ENCODE results near the gene TGM1. TPM values are rescaled to one million over a fixed set of nuclear protein-coding genes. Genes with fewer than 3 reads are reported as not detected.

TGM1 gene
- total and polyA plus RNA-seq, 2 experiments from 2014 or later = 0.31 to 0.63 TPM

GRCh38 chr14:24263848-24264247 lies 871 bp upstream of the TGM1 start:
- Histone ChIP-seq H3K4me3 (no peak overlapping the region), H3K4me1 (ENCODE audit: insufficient read depth) (no peaks in the 10 kb centered on the region), H3K36me3 (ENCODE audit: insufficient read depth) (no peaks in the 10 kb centered on the region), H3K9me2 (ENCODE audit: insufficient read depth) (no peaks in the 10 kb centered on the region), H3K27me3 (ENCODE audit: insufficient read depth) (no peaks in the 10 kb centered on the region), H4K20me1 (replicated peaks; ENCODE audit: insufficient read depth) (no peaks in the 10 kb centered on the region), H3K79me2 (replicated peaks; ENCODE audit: insufficient read depth) (no peaks in the 10 kb centered on the region), H2AFZ (no peak overlapping the region), H3F3A (replicated peaks; ENCODE audit: low read depth) (no peaks in the 10 kb centered on the region), H3K27ac (ENCODE audit: low read depth) (no peak overlapping the region), H3K4me2 (no peak overlapping the region)
- ATAC-seq (no peak), DNase-seq (ENCODE audit: low spot score) (no peak)
- Mint-ChIP-seq H3K4me3 (no peak overlapping the region), H3K9me3 (no peaks in the 10 kb centered on the region), H3K36me3 (ENCODE audit: low read depth) (peaks cover 6% of the 10 kb centered on the region; the same call in 2 of the 3 replicates), H3K4me1 (peaks cover 6% of the 10 kb centered on the region), H3K27me3 (ENCODE audit: insufficient read depth, low read depth, poor library complexity) (peaks cover 11% of the 10 kb centered on the region), H3K27ac (no peak overlapping the region)
- TF ChIP-seq EZH2 (IDR thresholded peaks at IDR 0.05; ENCODE audit: low read depth, unreplicated experiment) = no peak
- no peak for TF ChIP-seq EZH2phosphoT487 (IDR thresholded peaks at IDR 0.05; ENCODE audit: unreplicated experiment)
- TF ChIP-seq, protein P1, sequence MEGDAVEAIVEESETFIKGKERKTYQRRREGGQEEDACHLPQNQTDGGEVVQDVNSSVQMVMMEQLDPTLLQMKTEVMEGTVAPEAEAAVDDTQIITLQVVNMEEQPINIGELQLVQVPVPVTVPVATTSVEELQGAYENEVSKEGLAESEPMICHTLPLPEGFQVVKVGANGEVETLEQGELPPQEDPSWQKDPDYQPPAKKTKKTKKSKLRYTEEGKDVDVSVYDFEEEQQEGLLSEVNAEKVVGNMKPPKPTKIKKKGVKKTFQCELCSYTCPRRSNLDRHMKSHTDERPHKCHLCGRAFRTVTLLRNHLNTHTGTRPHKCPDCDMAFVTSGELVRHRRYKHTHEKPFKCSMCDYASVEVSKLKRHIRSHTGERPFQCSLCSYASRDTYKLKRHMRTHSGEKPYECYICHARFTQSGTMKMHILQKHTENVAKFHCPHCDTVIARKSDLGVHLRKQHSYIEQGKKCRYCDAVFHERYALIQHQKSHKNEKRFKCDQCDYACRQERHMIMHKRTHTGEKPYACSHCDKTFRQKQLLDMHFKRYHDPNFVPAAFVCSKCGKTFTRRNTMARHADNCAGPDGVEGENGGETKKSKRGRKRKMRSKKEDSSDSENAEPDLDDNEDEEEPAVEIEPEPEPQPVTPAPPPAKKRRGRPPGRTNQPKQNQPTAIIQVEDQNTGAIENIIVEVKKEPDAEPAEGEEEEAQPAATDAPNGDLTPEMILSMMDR (conservative IDR thresholded peaks at IDR 0.05; ENCODE audit: low read depth in 2 of 2) = no peak
- no peak for TF ChIP-seq POLR2AphosphoS5 (IDR thresholded peaks at IDR 0.05; ENCODE audit: low read depth)
- TF ChIP-seq ZNF114 (CRISPR knock-in tag; IDR thresholded peaks at IDR 0.05) = no peak

GRCh38 chr14:24261969-24262327 lies 1.0 kb downstream of the TGM1 start:
- Histone ChIP-seq H3K4me1 (ENCODE audit: insufficient read depth) (no peaks in the 10 kb centered on the region), H3K4me3 (no peak overlapping the region), H3F3A (replicated peaks; ENCODE audit: low read depth) (no peaks in the 10 kb centered on the region), H3K27ac (ENCODE audit: low read depth) (no peak overlapping the region), H3K27me3 (ENCODE audit: insufficient read depth) (no peaks in the 10 kb centered on the region), H3K36me3 (ENCODE audit: insufficient read depth) (no peaks in the 10 kb centered on the region), H4K20me1 (replicated peaks; ENCODE audit: insufficient read depth) (no peaks in the 10 kb centered on the region), H3K79me2 (replicated peaks; ENCODE audit: insufficient read depth) (no peaks in the 10 kb centered on the region), H2AFZ (no peak overlapping the region), H3K4me2 (no peak overlapping the region), H3K9me2 (ENCODE audit: insufficient read depth) (no peaks in the 10 kb centered on the region)
- Mint-ChIP-seq H3K27ac (no peak overlapping the region), H3K4me3 (no peak overlapping the region), H3K36me3 (ENCODE audit: low read depth) (peaks cover under 1% of the 10 kb centered on the region; the same call in 2 of the 3 replicates), H3K4me1 (peaks cover 7% of the 10 kb centered on the region; the same call in 2 of the 3 replicates), H3K27me3 (ENCODE audit: insufficient read depth, low read depth, poor library complexity) (peaks cover 14% of the 10 kb centered on the region), H3K9me3 (no peaks in the 10 kb centered on the region)
- TF ChIP-seq NANOG (IDR thresholded peaks at IDR 0.05; ENCODE audit: borderline replicate concordance) (no peak), ZNF462 (CRISPR knock-in tag; IDR thresholded peaks at IDR 0.05) (no peak), JUNB (IDR thresholded peaks at IDR 0.05; ENCODE audit: unreplicated experiment) (no peak), EZH2phosphoT487 (IDR thresholded peaks at IDR 0.05; ENCODE audit: unreplicated experiment) (no peak), ZNF331 (CRISPR knock-in tag; IDR thresholded peaks at IDR 0.05; ENCODE audit: low read depth) (no peak), POLR2AphosphoS5 (IDR thresholded peaks at IDR 0.05; ENCODE audit: low read depth) (no peak), CREB1 (CRISPR knock-in tag; IDR thresholded peaks at IDR 0.05; ENCODE audit: low read depth) (no peak), EZH2 (IDR thresholded peaks at IDR 0.05; ENCODE audit: low read depth, unreplicated experiment) (no peak)
- TF ChIP-seq, protein P1 (conservative IDR thresholded peaks at IDR 0.05; ENCODE audit: low read depth in 2 of 2) = no peak
- TF ChIP-seq, protein P2, sequence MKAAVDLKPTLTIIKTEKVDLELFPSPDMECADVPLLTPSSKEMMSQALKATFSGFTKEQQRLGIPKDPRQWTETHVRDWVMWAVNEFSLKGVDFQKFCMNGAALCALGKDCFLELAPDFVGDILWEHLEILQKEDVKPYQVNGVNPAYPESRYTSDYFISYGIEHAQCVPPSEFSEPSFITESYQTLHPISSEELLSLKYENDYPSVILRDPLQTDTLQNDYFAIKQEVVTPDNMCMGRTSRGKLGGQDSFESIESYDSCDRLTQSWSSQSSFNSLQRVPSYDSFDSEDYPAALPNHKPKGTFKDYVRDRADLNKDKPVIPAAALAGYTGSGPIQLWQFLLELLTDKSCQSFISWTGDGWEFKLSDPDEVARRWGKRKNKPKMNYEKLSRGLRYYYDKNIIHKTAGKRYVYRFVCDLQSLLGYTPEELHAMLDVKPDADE (IDR thresholded peaks at IDR 0.05) = no peak
- DNase-seq (ENCODE audit: low spot score) (no peak), ATAC-seq (no peak)
